Vagina (tissue), 2 donors: ENCODE results near the gene CEP170B. TPM values are rescaled to one million over a fixed set of nuclear protein-coding genes. Genes with fewer than 3 reads are reported as not detected.

Source experiments
- DNase-seq, 2 donors: peaks; one replicate each; pipeline ENCODE4 v3.0.0-alpha.2; 2017; ENCODE audit errors: extremely low spot score in 2 of 2
- H3K27ac ChIP-seq: fragments of 200-600 bp; sonication (generic); one replicate; pipeline ENCODE4 v1.5.1; 2019
- H3K27me3 ChIP-seq: fragments of 200-600 bp; sonication (generic); one replicate; pipeline ENCODE4 v1.5.1; 2019
- H3K36me3 ChIP-seq, 2 donors: fragments of 200-600 bp; sonication (generic); one replicate each; pipeline ENCODE4 v1.5.1; 2017 to 2019
- H3K4me1 ChIP-seq: fragments of 200-600 bp; sonication (generic); one replicate; pipeline ENCODE4 v1.5.1; 2019
- H3K4me3 ChIP-seq, 2 donors: fragments of 200-600 bp; sonication (generic); 1 replicate in 1 of 2; 2 replicates in 1 of 2; pipeline ENCODE4 v1.5.1; 2016 to 2019
- H3K9me3 ChIP-seq: fragments of 200-600 bp; sonication (generic); one replicate; pipeline ENCODE4 v1.5.1; 2019
- CTCF ChIP-seq, 3 experiments: fragments of 450-650 bp in 2 of 3; fragments of 200-600 bp in 1 of 3; sonication (generic) in 1 of 3; IDR thresholded peaks; one replicate each; pipeline ENCODE4 v1.5.1; 2017 to 2019; ENCODE audit warnings: antibody characterized with exemption in 3 of 3, mild to moderate bottlenecking in 2 of 3, moderate library complexity in 2 of 3
- POLR2A ChIP-seq, 2 donors: fragments of 450-650 bp; IDR thresholded peaks; one replicate each; pipeline ENCODE4 v1.6.1; 2017; ENCODE audit warnings: antibody characterized with exemption in 2 of 2, mild to moderate bottlenecking in 2 of 2, moderate library complexity in 2 of 2
- POLR2AphosphoS5 ChIP-seq, 2 donors: sonication (generic); formaldehyde crosslinking; IDR thresholded peaks; one replicate each; pipeline ENCODE4 v1.9.0; 2017; ENCODE audit warnings: antibody characterized with exemption in 2 of 2, mild to moderate bottlenecking in 2 of 2, low read depth in 1 of 2; ENCODE audit not compliant: insufficient read depth in 1 of 2
- intact Hi-C: fragments of 100-400 bp; cut with DNase I; formaldehyde crosslinking; loops from one replicate; pipeline ENCODE4 v1.15.1; 2023
- total RNA-seq: library from RNA; depleted of rRNA; stranded (reverse); fragments of >200 nt; gene quantifications from one replicate; pipeline ENCODE4 v1.2.3, GENCODE V29; 2016

CEP170B gene
- total RNA-seq, 1 donor from 2014 or later = 17.9 TPM

DNA sequence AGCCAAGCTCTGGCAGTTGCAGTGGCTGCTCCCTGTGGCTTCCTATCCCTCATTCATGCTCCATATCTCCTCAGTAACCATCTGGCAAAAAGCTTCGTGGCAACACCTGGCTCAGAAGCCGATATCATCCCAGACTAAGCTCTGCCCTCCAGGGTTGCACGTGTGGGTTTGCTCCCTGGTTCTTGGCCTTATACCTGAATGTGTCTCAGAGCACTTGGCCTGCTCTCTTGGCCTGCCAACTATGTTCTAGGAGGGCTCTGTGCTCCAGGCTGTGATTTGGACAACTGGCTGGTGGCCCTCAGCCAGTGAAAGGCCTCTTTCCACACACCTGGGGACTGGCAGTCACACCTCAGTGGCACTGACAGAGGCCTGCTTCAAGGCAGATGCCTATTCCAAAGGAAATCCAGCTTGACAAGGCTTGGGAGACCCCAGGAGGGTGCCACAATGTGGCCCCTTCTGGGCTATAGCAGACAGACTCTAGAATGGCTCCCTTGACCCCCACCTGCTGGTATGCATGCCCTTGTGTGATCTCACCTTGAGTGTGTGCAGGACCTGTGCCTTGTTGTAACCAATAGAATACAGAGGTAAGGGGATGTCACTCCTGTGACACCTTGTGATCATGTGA lies 70.1 kb downstream of the CEP170B start:
- H3K4me1 ChIP-seq = peaks cover 30% of the 10 kb centered on the region
- no peaks in the 10 kb centered on the region for H3K9me3 ChIP-seq
- intact Hi-C loops = no loop called here
- H3K36me3 ChIP-seq = peaks cover 0 to 13% of the 10 kb centered on the region in 2 donors
- DNase-seq = no peak
- H3K27ac ChIP-seq = no peak overlapping the region
- H3K4me3 ChIP-seq = no peak overlapping the region
- H3K27me3 ChIP-seq = no peaks in the 10 kb centered on the region
- no peak for TF ChIP-seq POLR2A (IDR thresholded peaks at IDR 0.05)
- TF ChIP-seq CTCF (IDR thresholded peaks at IDR 0.05) = no peak
- no peak for TF ChIP-seq POLR2AphosphoS5 (IDR thresholded peaks at IDR 0.05; ENCODE audit: insufficient read depth in 1 of 2, low read depth in 1 of 2)

DNA sequence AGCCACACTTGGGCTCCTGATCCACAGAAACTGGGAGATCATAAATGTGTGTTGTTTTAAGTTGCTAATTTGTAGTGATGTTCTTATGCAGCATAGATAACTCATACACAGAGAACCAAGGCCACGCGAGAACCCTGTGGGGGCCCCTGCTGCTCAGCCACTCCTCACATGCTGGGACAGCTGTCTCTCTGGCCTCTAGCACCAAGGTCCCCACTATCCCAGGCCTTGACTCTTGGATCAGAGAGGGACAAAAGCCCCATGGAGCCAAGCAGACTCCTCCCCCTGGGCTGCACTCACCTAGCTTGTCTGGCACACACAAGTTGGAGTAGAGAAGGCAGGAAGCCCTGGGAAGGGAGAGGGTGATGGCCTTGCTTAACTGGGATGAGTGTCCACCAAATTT lies 70.9 kb downstream of the CEP170B start:
- Histone ChIP-seq H3K27ac (no peak overlapping the region), H3K9me3 (no peaks in the 10 kb centered on the region), H3K4me3 (no peak overlapping the region), H3K27me3 (no peaks in the 10 kb centered on the region), H3K36me3 (peaks cover 0 to 21% of the 10 kb centered on the region in 2 donors), H3K4me1 (peaks cover 30% of the 10 kb centered on the region)
- TF ChIP-seq POLR2AphosphoS5 (IDR thresholded peaks at IDR 0.05; ENCODE audit: insufficient read depth in 1 of 2, low read depth in 1 of 2) = no peak
- TF ChIP-seq CTCF (IDR thresholded peaks at IDR 0.05) = no peak
- no peak for TF ChIP-seq POLR2A (IDR thresholded peaks at IDR 0.05)
- DNase-seq = no peak
- intact Hi-C loops = no loop called here

DNA sequence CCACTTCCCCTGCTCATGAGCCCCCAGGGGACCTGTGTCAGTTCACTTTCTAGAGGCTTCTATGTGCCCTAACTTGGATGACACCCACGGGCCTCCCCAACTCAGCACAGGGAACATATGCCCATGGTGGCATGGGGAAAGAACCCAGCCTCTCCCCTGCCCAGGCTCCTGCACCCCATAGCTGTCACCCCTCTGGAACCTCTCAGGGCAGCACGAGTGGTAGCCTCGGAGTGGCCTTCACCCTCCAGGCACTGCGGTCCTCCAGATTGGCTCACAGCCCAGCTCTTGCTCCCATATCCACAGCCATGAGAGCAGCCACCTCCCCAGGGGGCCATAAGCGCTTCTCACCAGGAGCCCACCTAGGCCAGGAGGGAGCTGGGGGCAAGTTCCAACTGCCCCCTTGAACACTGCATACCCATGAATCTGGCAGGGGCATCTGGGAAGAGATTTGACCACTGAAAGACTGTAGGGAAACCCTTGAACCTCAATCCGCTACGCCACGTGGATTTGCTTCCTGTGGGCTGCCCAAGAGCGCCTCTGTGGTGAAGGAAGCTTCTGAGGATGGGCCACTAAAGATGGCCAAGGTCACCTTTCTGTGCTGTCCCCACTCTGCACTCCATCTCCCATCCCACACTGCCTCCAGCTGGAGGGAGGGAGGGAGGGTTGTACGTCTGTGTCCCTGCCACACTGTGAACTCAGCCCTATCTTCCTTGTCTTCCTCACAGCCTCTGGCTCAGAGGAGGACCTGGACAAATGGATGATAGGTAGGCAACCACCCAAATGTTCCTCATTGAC lies 71.5 kb downstream of the CEP170B start:
- DNase-seq = no peak
- Histone ChIP-seq H3K27me3 (no peaks in the 10 kb centered on the region), H3K4me1 (peaks cover 30% of the 10 kb centered on the region), H3K36me3 (peaks cover 0 to 27% of the 10 kb centered on the region in 2 donors), H3K4me3 (no peak overlapping the region), H3K27ac (no peak overlapping the region), H3K9me3 (no peaks in the 10 kb centered on the region)
- intact Hi-C loops = no loop called here
- TF ChIP-seq CTCF (IDR thresholded peaks at IDR 0.05) = no peak
- TF ChIP-seq POLR2A (IDR thresholded peaks at IDR 0.05) = no peak
- TF ChIP-seq POLR2AphosphoS5 (IDR thresholded peaks at IDR 0.05; ENCODE audit: insufficient read depth in 1 of 2, low read depth in 1 of 2) = no peak

GRCh38 chr14:104937161-104937560 lies 72.1 kb downstream of the CEP170B start:
- Histone ChIP-seq H3K27me3 (no peaks in the 10 kb centered on the region), H3K4me3 (no peak overlapping the region), H3K36me3 (peaks cover 0 to 31% of the 10 kb centered on the region in 2 donors), H3K4me1 (peaks cover 24% of the 10 kb centered on the region), H3K27ac (no peak overlapping the region), H3K9me3 (no peaks in the 10 kb centered on the region)
- intact Hi-C loops = no loop called here
- DNase-seq = no peak
- TF ChIP-seq POLR2A (IDR thresholded peaks at IDR 0.05) (no peak), CTCF (IDR thresholded peaks at IDR 0.05) (no peak), POLR2AphosphoS5 (IDR thresholded peaks at IDR 0.05; ENCODE audit: insufficient read depth in 1 of 2, low read depth in 1 of 2) (no peak)
